ENCODE data around the gene WWC2.
"Not testable (repeated sequence)": the region's sequence is repeated elsewhere in the genome, so short reads cannot be mapped to it uniquely, and the experiment has no call there.

WWC2 gene

GRCh38 chr4:183142571-183143550, 43.8 kb downstream of the WWC2 start:
- peak; percentile 13 for DNase-seq

- DNase-seq: no peak
These were observed 45.7 kb downstream of the WWC2 start for GRCh38 chr4:183144787-183145186.

DNA sequence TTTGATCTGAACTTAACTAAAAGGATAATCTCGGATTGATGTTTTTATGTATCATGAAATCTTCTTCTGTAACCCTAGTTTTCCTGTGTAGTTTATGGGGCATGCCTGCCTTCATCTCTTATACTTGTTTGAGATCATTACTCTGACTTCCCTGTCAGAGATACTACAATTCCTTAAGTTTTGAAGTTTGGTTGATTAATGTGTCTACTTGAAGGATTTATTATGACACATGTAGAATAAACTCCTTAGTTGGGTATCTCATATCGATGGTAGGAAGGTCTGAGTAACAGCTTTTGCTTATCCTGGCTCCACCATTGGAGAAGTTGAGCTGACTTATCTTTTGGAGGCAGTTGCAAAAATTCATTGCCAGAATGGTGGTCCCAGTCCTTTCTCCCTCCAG, 46.7 kb downstream of the WWC2 start:
- DNase-seq: no peak

- no peak for DNase-seq
These were observed 47.4 kb downstream of the WWC2 start for GRCh38 chr4:183146478-183146877.

GRCh38 chr4:183147196-183147595, 48.1 kb downstream of the WWC2 start:
- no peak for DNase-seq

GRCh38 chr4:183147983-183148382, 48.9 kb downstream of the WWC2 start:
- DNase-seq: no peak

DNA sequence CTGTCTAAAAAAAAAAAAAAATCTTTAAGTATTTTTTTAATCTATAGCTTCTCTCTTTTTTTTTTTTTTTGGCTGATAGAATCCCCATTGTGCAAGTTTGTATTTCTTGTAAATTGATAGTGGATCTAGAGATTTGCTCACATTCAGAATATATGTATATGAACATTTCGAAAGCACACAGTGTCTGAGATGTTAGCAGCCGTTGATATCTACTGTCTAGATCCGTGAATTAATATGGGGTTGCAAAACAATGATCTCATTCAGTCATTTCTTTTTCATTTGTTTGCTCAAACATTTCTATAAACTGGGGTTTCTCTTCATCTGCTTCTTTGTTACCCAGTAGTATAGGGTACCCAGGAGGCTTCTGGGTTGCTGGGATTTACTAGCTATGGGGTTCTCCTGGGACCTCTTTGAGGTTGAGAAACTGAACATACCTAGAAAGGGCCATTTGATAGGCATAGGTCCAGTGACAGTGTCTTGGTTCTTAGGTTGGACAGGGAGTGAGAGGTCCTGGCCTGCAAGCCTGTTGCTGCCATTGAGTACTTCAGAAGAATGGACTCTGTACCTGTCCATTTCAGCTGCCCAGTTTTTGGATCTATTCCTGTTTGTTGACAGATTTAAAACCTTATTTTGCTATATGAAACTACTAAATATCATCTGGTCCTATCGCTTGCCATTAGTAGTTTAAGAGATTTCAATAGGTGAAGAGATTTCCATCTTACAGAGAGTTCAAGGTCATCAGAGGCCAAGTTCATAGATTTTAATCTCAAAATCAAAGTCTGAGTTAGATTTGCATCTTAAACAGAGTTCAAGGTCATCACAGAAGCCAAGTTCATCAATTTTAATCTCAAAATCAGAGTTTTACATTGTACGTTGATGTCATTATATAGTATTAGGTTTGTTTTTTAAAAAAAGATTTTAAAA, 50.8 kb downstream of the WWC2 start:
- no peak for DNase-seq

- DNase-seq: not testable (repeated sequence)
These were observed 51.6 kb downstream of the WWC2 start for GRCh38 chr4:183150664-183151063.

DNA sequence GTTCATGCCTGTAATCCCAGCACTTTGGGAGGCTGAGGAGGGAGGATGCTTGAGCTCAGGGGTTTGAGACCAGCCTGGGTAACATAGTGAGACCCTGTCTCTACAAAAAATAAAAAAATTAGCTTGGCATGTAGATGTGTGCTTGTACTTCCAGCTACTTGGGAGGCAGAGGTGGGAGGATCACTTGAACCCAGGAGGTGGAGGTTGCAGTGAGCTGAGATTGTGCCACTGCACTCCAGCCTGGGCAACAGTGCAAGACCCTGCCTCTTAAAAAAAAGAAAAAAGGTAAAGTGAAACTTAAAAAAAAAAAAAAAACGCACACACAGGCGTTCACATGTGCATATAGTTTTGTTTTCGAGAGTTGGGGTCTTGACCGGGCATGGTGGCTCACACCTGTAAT, 53.2 kb downstream of the WWC2 start:
- DNase-seq: not testable (repeated sequence)

DNA sequence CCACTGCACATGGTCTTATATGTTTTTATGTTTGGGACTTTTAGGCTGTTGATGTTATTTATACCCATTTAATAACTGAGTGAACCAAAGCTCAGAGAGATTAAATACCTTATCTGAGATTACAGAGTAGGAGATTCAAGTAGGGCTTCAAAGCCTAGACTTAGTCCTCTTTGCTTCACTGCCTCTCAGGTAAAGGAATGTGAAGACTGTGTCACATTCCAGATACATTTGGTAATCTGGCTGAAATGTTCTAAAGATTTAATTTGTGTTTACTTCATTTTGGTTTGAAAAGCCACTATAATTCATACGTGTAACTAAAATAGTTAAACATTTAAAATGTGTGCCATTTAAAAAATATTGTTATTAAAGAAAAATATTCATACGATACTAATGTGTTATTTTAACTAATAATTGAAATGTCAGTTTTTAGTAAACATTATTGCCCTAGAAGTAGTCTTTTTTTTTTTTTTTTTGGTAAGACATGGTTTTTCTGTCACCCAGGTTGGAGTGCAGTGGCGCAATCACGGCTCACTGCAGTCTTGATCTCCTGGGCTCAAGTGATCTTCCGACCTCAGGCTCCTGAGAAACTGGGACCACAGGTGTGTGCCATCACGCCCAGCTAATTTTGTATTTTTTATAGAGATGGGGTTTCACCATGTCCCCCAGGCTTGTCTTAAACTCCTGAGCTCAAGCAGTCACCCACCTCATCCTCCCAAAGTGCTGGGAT, 54.3 kb downstream of the WWC2 start:
- no peak for DNase-seq

DNA sequence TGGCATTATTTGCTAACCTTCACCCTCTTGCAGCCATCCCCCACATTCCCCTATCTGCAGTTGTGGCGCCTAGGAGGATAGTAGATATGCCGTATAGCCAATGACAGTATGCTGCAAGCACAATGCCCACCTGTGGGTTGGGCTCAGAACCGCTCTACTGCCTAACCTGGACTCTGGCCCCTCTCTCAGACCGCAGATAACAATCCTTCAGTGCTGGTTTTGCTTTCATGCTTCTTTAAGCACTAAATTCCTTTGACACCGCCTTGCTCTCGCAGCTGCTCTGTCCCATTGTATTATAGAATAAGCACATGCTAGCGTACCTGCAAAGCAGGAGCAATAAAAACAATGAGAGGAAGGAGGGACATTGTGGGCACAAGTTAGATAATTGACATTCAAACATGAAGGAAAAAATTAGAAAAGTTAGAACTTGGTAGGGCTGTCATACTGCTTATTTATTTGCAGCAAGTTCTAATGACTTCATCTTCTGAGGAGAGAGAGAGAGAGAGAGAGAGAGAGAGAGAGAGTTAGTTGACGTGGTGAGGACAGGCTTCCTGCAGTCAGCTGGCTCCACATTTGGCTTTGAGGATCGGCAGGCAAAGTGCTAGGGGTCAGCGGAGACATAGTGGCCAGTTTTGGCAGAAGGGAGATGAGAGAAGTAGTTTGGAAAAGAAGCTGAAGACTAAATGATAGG, 55.8 kb downstream of the WWC2 start:
- DNase-seq: no peak

GRCh38 chr4:183155450-183156184, 56.6 kb downstream of the WWC2 start:
- DNase-seq: no peak

DNA sequence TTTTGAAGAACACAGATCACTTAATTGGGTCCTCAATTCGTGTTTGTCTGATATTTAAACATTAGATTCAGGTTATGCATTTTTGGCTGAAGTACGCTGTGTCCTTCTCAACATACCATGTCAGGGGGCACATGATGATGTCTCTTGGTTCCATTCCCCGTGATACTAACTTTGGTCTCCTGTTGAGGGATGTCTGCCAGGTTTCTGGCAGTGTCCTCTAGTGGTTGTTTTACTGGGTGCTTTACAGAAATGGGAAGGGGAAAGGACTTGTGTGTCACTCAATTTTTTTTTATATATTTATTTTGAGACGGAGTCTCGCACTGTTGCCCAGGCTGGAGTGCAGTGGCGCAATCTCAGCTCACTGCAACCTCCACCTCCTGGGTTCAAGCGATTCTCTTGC, 58.2 kb downstream of the WWC2 start:
- no peak for DNase-seq

DNA sequence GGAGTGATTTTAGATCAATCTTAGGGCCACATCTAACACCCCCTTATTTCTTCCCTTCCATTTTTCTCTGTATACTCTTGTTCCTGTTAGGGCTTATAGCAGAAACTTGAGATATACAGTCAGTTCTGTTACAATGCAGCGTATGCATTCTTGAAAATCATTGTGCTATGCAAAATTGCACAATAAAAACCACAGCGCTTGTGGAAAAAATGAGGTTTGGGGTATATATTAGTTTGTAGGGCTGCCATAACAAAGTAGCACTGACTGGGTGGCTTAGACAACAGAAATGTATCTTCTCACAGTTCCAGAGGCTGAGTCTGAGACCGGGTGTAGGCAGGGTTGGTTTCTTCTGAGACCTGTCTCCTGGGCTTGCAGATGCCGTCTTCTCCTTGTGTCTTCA, 59.0 kb downstream of the WWC2 start:
- peak; percentile 9 for DNase-seq

DNA sequence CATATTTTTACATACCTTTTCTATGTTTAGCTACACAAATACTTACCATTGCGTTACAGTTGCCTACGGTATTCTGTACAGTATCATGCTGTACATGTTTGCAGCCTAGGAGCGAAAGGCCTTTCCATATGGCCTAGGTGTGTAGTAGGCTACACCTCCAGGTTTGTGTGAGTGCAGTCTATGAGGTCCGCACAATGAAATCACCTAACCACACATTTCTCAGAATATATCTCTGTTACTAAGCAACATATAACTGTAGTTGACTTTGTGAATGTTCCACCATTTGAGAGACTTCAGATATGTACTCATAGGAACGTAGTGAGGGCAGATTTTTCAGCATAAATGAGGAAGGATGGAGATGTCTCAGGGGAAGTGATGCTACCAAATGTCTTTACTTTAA, 62.6 kb downstream of the WWC2 start:
- DNase-seq: no peak

- DNase-seq: no peak
These were observed 64.1 kb downstream of the WWC2 start for GRCh38 chr4:183163135-183163534.

GRCh38 chr4:183164963-183165362, 65.9 kb downstream of the WWC2 start:
- DNase-seq: no peak

DNA sequence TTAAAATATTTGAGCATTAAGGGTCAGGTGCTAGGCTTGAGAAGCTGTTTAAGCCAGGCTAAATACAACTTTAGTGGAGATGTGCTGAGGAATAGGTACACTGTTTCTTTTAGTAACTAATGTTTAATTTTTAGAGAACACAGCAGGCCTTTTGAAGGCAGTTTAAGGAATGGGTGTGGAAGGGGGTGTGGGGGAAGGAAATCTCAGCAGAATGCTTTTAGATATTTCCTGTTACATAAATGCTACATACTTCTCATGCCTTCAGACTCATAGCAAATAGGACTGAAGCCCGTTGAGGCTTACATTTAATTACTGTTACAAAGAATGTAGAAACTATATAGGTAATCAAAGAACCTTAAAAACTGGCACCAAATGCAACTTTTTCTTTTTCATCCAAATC, 66.3 kb downstream of the WWC2 start:
- DNase-seq: no peak

DNA sequence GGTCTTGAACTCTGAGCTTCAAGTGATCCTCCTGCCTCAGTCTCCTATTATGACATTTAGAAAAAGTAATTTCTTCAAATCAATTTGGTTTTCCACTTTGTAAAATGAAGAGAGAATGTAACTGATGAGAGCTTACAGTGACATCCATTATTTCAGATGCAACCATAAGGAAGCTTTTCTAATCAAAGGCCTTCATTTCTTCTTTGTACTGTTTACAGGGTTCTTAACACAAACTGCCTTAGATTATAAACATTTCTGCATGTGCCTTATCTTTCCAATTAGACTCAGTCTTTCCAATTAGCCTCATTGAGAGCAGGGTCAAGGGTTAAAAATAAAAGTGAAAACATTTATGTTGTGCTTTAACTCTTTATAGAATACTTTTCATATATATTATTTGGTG, 71.8 kb downstream of the WWC2 start:
- DNase-seq: no peak

GRCh38 chr4:183171484-183172267, 72.6 kb downstream of the WWC2 start:
- DNase-seq: no peak

DNA sequence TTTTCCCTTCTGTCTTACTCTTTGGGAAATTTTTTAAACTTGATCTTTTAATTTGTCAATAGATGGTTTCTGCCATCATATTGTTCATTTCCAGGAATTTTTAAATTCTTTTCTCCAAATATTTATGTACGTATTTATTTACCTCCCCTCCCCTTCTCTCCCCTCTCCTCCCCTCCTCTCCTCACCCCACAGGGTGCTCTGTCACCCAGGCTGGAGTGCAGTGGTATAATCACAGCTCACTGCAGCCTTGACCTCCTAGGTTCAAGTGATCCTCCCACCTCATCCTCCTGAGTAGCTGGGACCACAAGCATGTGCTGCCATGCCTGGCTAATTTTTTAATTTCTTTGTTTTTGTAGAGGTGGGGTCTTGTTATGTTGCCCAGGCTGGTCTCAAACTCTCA, 73.8 kb downstream of the WWC2 start:
- no peak for DNase-seq

Measured in suppressor macrophage treated with lipopolysaccharide for 4 hours (primary cell).